Measurements from ENCODE around the gene PCDHGA2.

DNA sequence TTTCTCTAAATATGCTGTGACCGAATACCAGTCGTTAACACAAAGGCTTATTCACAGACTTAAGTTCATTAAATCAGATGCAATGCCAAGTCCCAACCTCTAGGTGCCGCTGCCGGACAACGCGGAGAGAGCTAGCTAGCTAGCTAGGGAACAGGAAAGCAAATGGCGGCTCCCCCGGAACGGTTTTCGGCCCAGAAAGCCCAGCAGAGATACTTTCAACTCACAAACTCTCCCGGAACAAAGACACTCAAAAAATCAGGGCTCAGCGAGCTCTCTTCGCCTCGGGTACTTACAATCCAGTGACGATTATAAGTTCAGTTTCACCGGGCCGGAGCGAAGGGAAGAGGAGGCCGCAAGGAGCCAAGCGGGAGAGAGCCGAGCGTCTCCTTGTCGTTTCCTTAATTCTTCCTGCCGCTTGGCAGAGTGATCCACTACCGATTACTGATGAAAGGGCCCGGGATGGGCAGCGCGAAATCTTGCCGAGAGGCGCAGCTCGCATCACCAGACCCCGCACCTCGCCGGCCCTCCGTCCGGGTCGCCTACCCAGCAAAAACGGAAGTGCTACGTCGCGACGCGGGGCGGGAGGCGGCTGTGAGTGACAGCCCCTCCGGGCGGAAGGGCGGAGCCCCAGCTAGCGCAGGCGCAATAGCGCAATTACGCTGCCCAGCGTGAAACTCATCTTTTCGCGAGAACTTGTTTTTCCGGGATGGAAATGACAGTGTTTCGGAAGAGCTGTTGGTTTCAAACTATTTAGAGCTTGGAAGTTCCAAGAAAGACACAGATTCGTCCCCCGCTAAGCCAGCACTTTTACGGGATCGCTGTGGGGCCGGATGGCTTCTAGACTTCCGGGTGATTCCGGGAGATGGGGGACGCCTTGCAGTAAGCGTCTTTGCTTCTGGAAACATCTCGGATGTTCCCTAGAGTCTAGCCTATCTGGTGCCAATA is 18.1 kb upstream of the PCDHGA2 start, which contains the start of gene TAF7:
- TF ChIP-seq EZH2 (IDR thresholded peaks at IDR 0.05; ENCODE audit: borderline replicate concordance, low read depth, low read length, severe bottlenecking) = no peak
- TF ChIP-seq, protein P1, sequence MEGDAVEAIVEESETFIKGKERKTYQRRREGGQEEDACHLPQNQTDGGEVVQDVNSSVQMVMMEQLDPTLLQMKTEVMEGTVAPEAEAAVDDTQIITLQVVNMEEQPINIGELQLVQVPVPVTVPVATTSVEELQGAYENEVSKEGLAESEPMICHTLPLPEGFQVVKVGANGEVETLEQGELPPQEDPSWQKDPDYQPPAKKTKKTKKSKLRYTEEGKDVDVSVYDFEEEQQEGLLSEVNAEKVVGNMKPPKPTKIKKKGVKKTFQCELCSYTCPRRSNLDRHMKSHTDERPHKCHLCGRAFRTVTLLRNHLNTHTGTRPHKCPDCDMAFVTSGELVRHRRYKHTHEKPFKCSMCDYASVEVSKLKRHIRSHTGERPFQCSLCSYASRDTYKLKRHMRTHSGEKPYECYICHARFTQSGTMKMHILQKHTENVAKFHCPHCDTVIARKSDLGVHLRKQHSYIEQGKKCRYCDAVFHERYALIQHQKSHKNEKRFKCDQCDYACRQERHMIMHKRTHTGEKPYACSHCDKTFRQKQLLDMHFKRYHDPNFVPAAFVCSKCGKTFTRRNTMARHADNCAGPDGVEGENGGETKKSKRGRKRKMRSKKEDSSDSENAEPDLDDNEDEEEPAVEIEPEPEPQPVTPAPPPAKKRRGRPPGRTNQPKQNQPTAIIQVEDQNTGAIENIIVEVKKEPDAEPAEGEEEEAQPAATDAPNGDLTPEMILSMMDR (IDR thresholded peaks at IDR 0.05; ENCODE audit: borderline replicate concordance, extremely low read depth, low read length, poor library complexity, severe bottlenecking) = peak; percentile 91
